ENCODE data around the gene NKPD1. TPM values are rescaled to one million over a fixed set of nuclear protein-coding genes. Genes with fewer than 3 reads are reported as not detected.

Gene NKPD1
- total RNA-seq, 6 experiments from 2014 or later = 0.06 TPM; not detected in 5

GRCh38 chr19:45135176-45135885 lies 25.5 kb downstream of the NKPD1 start:
- DNase-seq = no peak
- TF ChIP-seq CTCF (IDR thresholded peaks at IDR 0.05) = no peak
- TF ChIP-seq POLR2A (IDR thresholded peaks at IDR 0.05) = no peak
- ATAC-seq = no peak
- no peaks in the 10 kb centered on the region for H3K4me1 ChIP-seq
- H3K27ac ChIP-seq = no peak overlapping the region
- 95% methylated on average over 7 of the region's 21 CpGs for WGBS (ENCODE audit: insufficient coverage, low coverage, low lambda C conversion rate, missing lambda C conversion rate)
- no peaks in the 10 kb centered on the region for H3K9me3 ChIP-seq
- H3K36me3 ChIP-seq = no peaks in the 10 kb centered on the region
- no peak overlapping the region for H3K4me3 ChIP-seq
- intact Hi-C loops (cut with DNase I) = no loop called here
- H3K27me3 ChIP-seq = no peaks in the 10 kb centered on the region

- ATAC-seq (no peak), DNase-seq (no peak)
- intact Hi-C loops (cut with DNase I) = no loop called here
- Histone ChIP-seq H3K27me3 (no peaks in the 10 kb centered on the region), H3K4me3 (no peak overlapping the region), H3K27ac (no peak overlapping the region), H3K9me3 (no peaks in the 10 kb centered on the region), H3K36me3 (no peaks in the 10 kb centered on the region), H3K4me1 (no peaks in the 10 kb centered on the region)
- WGBS (ENCODE audit: insufficient coverage, low coverage, low lambda C conversion rate, missing lambda C conversion rate) = 100% methylated on average over 1 of the region's 8 CpGs
- TF ChIP-seq CTCF (IDR thresholded peaks at IDR 0.05) (no peak), POLR2A (IDR thresholded peaks at IDR 0.05) (no peak)
These were observed 27.1 kb downstream of the NKPD1 start for GRCh38 chr19:45133661-45134060.

GRCh38 chr19:45130888-45131615 lies 29.7 kb downstream of the NKPD1 start:
- no peak overlapping the region for H3K4me3 ChIP-seq
- no peaks in the 10 kb centered on the region for H3K36me3 ChIP-seq
- intact Hi-C loops (cut with DNase I) = no loop called here
- DNase-seq (peak in 1 of 3 donors; percentile 47), ATAC-seq (peak; percentile 49 to 67 (median 56))
- no peak overlapping the region for H3K27ac ChIP-seq
- H3K4me1 ChIP-seq = no peaks in the 10 kb centered on the region
- no peaks in the 10 kb centered on the region for H3K27me3 ChIP-seq
- H3K9me3 ChIP-seq = no peaks in the 10 kb centered on the region
- TF ChIP-seq POLR2A (IDR thresholded peaks at IDR 0.05) (no peak), CTCF (IDR thresholded peaks at IDR 0.05) (peak in 3 of 4 donors; percentile 26 to 41 (median 33))
- WGBS (ENCODE audit: insufficient coverage, low coverage, low lambda C conversion rate, missing lambda C conversion rate) = 69% methylated on average over 5 of the region's 13 CpGs

- Histone ChIP-seq H3K9me3 (no peaks in the 10 kb centered on the region), H3K36me3 (no peaks in the 10 kb centered on the region), H3K4me3 (no peak overlapping the region), H3K27me3 (no peaks in the 10 kb centered on the region), H3K27ac (no peak overlapping the region), H3K4me1 (no peaks in the 10 kb centered on the region)
- WGBS (ENCODE audit: insufficient coverage, low coverage, low lambda C conversion rate, missing lambda C conversion rate) = 62% methylated on average over 4 of the region's 13 CpGs
- ATAC-seq = no peak
- DNase-seq = no peak
- TF ChIP-seq POLR2A (IDR thresholded peaks at IDR 0.05) (no peak), CTCF (IDR thresholded peaks at IDR 0.05) (no peak)
- intact Hi-C loops (cut with DNase I) = no loop called here
These were observed 30.5 kb downstream of the NKPD1 start for GRCh38 chr19:45130236-45130635.
